Thyroid gland (tissue), 4 donors: Measurements from ENCODE around the gene SEC23IP. TPM values are rescaled to one million over a fixed set of nuclear protein-coding genes. Genes with fewer than 3 reads are reported as not detected.

Experiments
- DNase-seq, 2 donors: peaks; one replicate each; pipeline ENCODE4 v3.0.0-alpha.2; 2019
- H3K27ac ChIP-seq, 3 donors: fragments of 200-600 bp; sonication (generic); 1 replicate in 2 of 3; 2 replicates in 1 of 3; pipeline ENCODE4 v1.5.1; 2016 to 2019; ENCODE audit warnings: mild to moderate bottlenecking in 1 of 3, moderate library complexity in 1 of 3
- H3K27me3 ChIP-seq: fragments of 200-600 bp; sonication (generic); one replicate; pipeline ENCODE4 v1.5.1; 2019
- H3K36me3 ChIP-seq, 2 donors: fragments of 200-600 bp; sonication (generic); one replicate each; pipeline ENCODE4 v1.5.1; 2016 to 2019
- H3K4me1 ChIP-seq, 2 donors: fragments of 200-600 bp; sonication (generic); one replicate each; pipeline ENCODE4 v1.5.1; 2017 to 2019
- H3K4me3 ChIP-seq, 3 donors: fragments of 200-600 bp; sonication (generic); replicated peaks in 1 of 3; 1 replicate in 2 of 3; 2 replicates in 1 of 3; pipeline ENCODE4 v1.5.1; 2016; ENCODE audit warnings: mild to moderate bottlenecking in 1 of 3
- H3K9me3 ChIP-seq: fragments of 200-600 bp; sonication (generic); one replicate; pipeline ENCODE4 v1.5.1; 2017
- CTCF ChIP-seq, 6 experiments: fragments of 200-600 bp in 3 of 6; fragments of 450-650 bp in 3 of 6; sonication (generic) in 3 of 6; IDR thresholded peaks; one replicate each; pipeline ENCODE4 v1.5.1; 2016 to 2019; ENCODE audit warnings: antibody characterized with exemption in 6 of 6, mild to moderate bottlenecking in 2 of 6, inconsistent platforms in 1 of 6, moderate library complexity in 1 of 6
- POLR2A ChIP-seq, 2 donors: fragments of 450-650 bp; IDR thresholded peaks; one replicate each; pipeline ENCODE4 v1.6.1; 2017; ENCODE audit warnings: antibody characterized with exemption in 2 of 2, mild to moderate bottlenecking in 2 of 2, moderate library complexity in 1 of 2
- WGBS, 2 donors: methylation state at CpG; one replicate each; pipeline ENCODE4 v1.1.5; 2017; 5-methylcytosine and 5-hydroxymethylcytosine counted together
- intact Hi-C: fragments of 100-400 bp; cut with DNase I; formaldehyde crosslinking; loops from one replicate; pipeline ENCODE4 v1.15.1; 2023
- microRNA-seq: library from miRNA; unstranded; fragments of <30 nt; microRNA quantifications from one replicate; pipeline ENCODE4, GENCODE V29; 2016
- small RNA-seq: library from RNA; depleted of rRNA; stranded (forward); fragments of <200 nt; gene quantifications from one replicate; pipeline ENCODE3, GENCODE V24; 2016
- total RNA-seq, 4 donors: library from RNA; depleted of rRNA; stranded (reverse); fragments of >200 nt; gene quantifications; one replicate each; pipeline ENCODE4 v1.2.3, GENCODE V29; 2016

The SEC23IP gene
- total RNA-seq, 4 donors from 2014 or later: 16.0 to 34.0 (median 32.7) TPM

- Histone ChIP-seq H3K4me1 (no peaks in the 10 kb centered on the region), H3K27ac (no peak overlapping the region), H3K9me3 (no peaks in the 10 kb centered on the region), H3K4me3 (no peak overlapping the region), H3K36me3 (no peaks in the 10 kb centered on the region), H3K27me3 (no peaks in the 10 kb centered on the region)
- no peak for TF ChIP-seq POLR2A (IDR thresholded peaks at IDR 0.05)
- no peak for TF ChIP-seq CTCF (IDR thresholded peaks at IDR 0.05)
- intact Hi-C loops: no loop called here
- DNase-seq: no peak
- 88 to 95% methylated on average over 1 of the region's 1 CpG for WGBS, 2 donors
Observed at GRCh38 chr10:119988333-119988732, 95.8 kb downstream of the SEC23IP start.

DNA sequence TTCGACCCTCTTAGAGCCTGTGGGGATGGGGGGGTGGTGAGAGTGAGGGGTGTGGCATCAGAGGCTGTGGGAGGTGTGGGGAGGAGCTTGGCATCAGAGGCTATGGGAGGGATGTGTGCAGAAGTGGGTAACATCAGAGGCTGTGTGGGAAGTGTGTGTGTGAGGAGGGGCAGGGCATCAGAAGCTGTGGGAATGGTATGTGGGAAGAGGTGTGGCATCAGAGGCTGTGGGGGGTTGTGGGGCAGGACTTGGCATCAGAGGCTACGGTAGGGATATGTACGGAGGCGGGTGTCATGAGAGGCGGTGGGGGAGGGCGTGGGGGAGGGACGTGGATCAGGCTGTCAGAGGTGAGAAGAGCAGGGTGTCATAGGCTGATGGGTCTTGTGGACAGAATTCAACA is 97.4 kb downstream of the SEC23IP start:
- intact Hi-C loops: no loop called here
- 81 to 84% methylated on average over 7 of the region's 7 CpGs for WGBS, 2 donors

GRCh38 chr10:119991066-119991465 is 98.5 kb downstream of the SEC23IP start:
- intact Hi-C loops: no loop called here
- DNase-seq: no peak

More for the DNA sequence above, 97.4 kb downstream of the SEC23IP start:
- Histone ChIP-seq H3K4me1 (no peaks in the 10 kb centered on the region), H3K4me3 (no peak overlapping the region), H3K36me3 (no peaks in the 10 kb centered on the region), H3K27ac (no peak overlapping the region), H3K9me3 (no peaks in the 10 kb centered on the region), H3K27me3 (no peaks in the 10 kb centered on the region)
- DNase-seq: no peak
- TF ChIP-seq POLR2A (IDR thresholded peaks at IDR 0.05) (no peak), CTCF (IDR thresholded peaks at IDR 0.05) (no peak)

DNA sequence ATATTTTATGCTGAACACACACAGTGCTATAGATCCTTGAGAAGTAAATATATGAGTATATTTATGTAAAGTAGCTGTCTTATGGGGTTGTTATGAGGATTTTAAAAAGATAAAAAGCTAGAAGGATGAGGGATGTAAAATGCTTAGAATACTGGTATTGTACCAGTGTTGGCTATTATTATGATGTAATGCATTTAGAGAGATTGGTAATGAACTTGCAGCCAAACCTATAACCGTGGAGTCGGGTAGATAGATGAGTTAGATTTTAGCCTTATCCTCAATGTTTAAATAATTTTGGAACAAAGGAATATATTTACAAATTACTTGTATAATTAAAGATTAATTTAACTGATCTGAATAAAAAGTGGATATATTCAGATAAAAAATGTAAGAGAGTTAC is 99.3 kb downstream of the SEC23IP start:
- no peaks in the 10 kb centered on the region for H3K27me3 ChIP-seq
- no peak overlapping the region for H3K4me3 ChIP-seq
- intact Hi-C loops: no loop called here
- H3K27ac ChIP-seq: no peak overlapping the region
- WGBS, 2 donors: 93 to 94% methylated on average over 2 of the region's 2 CpGs
- H3K9me3 ChIP-seq: no peaks in the 10 kb centered on the region
- DNase-seq: no peak
- TF ChIP-seq CTCF (IDR thresholded peaks at IDR 0.05) (no peak), POLR2A (IDR thresholded peaks at IDR 0.05) (no peak)
- H3K36me3 ChIP-seq: no peaks in the 10 kb centered on the region
- no peaks in the 10 kb centered on the region for H3K4me1 ChIP-seq

More at GRCh38 chr10:119991066-119991465, 98.5 kb downstream of the SEC23IP start:
- no peaks in the 10 kb centered on the region for H3K36me3 ChIP-seq
- 48% methylated on average over 9 of the region's 9 CpGs for WGBS, 2 donors
- H3K27me3 ChIP-seq: no peaks in the 10 kb centered on the region
- H3K27ac ChIP-seq: no peak overlapping the region
- H3K4me3 ChIP-seq: no peak overlapping the region
- H3K4me1 ChIP-seq: no peaks in the 10 kb centered on the region
- TF ChIP-seq CTCF (IDR thresholded peaks at IDR 0.05) (no peak), POLR2A (IDR thresholded peaks at IDR 0.05) (no peak)
- H3K9me3 ChIP-seq: no peaks in the 10 kb centered on the region

Small RNAs within 50 kb of the gene (microRNA-seq; reads per million reads assigned to microRNA genes)
- gene MIR4682: not detected

Small RNAs within 50 kb of the gene (small RNA-seq; reads per million reads assigned to genes)
- not detected for gene MIR4682

Other genes with a start within 250 kb of the SEC23IP start
- gene BAG3, start 241.3 kb upstream of the SEC23IP start, total RNA-seq: 10 to 100 TPM; 26.6 to 46.6 (median 38.0) TPM
- 10 to 100 TPM; 12.6 to 14.9 (median 13.4) TPM for gene INPP5F, start 166.7 kb upstream of the SEC23IP start, total RNA-seq
- 10 to 100 TPM; 44.3 to 79.1 (median 59.0) TPM for gene MCMBP, start 19.9 kb upstream of the SEC23IP start, total RNA-seq